ENCODE results near the gene B3GALT5.

- TF ChIP-seq CTCF (IDR thresholded peaks at IDR 0.05) (no peak), POLR2AphosphoS5 (IDR thresholded peaks at IDR 0.05) (no peak), POLR2A (IDR thresholded peaks at IDR 0.05) (no peak)
Measured at GRCh38 chr21:39610703-39611102, 2.0 kb upstream of the B3GALT5 start.

Measured in prostate gland (tissue), 2 donors.